GM12874 (cell line): ENCODE measurements around the gene EBF3.

Source experiments
- CTCF ChIP-seq: IDR thresholded peaks from 2 replicates; pipeline ENCODE4 v1.5.1; 2011; ENCODE audit warnings: low read depth, mild to moderate bottlenecking, control low read depth, low read length, moderate library complexity; ENCODE audit not compliant: insufficient read depth

Gene EBF3

DNA sequence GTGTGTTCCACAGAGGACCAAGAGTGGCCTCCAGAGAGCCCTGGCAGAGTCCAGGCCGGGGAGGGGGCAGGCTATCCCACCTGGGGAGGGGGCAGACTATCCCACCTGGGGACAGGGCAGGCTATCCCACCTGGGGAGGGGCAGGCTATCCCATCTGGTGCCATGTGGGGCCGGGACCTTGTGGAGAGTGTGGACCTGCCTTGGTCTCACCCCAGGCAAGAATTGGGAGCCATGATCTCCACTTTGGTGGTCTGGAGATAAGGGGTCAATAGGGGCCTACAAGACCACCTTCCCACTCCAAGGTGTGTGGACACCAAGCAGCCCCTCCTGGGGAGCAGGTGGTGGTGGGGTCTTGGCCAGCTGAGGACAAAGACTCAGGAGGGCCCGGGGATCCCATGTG lies 138.2 kb downstream of the EBF3 start:
- TF ChIP-seq CTCF, result no peak

DNA sequence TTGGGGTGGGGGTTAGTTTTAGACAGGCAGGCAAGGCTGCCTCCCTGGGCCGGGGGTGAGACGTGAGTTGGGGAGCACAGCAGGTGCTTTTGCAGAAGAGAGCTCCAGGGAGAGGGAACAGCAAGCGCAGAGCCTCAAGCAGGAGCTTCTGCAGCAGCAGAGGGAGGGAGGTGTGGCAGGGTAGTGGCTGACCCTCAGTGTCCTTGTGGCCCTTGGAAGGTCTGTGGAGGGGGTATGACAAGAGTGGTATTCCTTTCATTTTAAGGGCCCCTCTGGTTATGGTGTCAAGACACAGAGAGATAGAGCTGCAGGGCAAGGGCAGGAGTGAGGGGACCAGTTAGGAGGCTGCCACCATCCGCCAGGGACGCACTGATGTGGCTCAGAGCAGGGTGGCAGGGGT lies 138.9 kb downstream of the EBF3 start:
- TF ChIP-seq CTCF, result no peak

- TF ChIP-seq CTCF, result no peak
Measured at GRCh38 chr10:129820451-129820850, 143.6 kb downstream of the EBF3 start.

DNA sequence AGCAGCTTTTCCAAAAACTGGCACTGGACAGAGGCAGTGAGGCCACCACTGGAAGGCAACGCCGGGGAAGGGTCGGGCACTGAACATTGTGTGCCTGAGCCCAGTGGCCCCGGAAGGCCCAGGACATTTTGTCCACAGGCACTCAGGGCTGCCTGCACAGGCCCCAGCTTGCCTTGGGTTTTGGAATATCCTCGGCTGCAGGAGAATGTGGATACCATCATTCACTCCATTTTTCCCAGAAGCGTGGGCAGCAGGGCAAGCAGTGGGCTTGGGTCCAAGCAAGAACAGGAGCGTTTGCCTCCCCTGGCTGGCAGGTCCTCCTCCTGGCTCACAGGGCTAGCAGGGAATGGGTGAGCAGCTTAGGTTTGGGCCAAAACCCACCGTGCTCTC lies 147.4 kb downstream of the EBF3 start:
- no peak for TF ChIP-seq CTCF

DNA sequence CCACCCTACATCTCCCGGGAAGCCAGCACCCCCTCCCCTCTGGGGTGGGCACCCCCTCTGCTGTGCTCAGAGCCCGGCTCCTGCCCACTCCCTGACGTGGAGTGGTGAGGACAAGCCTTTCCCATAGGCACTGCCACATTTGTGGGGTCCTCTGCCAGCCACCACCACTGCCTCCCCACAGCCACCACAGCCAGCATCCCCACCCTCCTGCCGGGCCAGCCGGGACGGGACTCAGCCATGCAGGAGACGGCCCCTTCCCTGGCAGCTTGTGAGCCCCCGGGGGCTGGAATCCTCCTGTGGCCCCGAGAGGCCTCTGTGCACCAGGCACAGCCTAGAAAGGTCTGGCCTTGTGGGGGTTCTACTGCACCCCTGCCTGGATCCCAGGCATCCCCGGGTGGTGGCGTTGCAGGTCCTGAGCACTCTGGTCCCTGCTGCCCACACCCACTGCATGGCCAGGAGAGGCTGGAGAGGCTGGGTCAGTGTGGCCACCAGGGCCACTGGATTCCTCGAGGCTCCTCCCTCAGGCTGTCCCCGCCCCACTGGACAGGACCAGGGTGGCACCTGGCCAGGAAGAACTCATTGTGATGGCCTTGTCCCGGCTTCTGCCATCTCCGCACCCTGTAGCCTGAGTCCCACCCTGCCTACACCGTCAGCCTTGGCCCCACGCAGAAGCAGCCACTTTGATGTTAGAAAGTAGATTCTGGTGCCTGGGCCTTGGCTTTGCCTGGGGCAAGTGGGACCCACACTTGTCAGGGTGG lies 148.0 kb downstream of the EBF3 start:
- TF ChIP-seq CTCF, result no peak

- TF ChIP-seq CTCF, result no peak
Measured at GRCh38 chr10:129814681-129815646, 149.1 kb downstream of the EBF3 start.

- no peak for TF ChIP-seq CTCF
Measured at GRCh38 chr10:129812398-129812797, 151.7 kb downstream of the EBF3 start.
